ENCODE measurements around the gene SGCG.

DNA sequence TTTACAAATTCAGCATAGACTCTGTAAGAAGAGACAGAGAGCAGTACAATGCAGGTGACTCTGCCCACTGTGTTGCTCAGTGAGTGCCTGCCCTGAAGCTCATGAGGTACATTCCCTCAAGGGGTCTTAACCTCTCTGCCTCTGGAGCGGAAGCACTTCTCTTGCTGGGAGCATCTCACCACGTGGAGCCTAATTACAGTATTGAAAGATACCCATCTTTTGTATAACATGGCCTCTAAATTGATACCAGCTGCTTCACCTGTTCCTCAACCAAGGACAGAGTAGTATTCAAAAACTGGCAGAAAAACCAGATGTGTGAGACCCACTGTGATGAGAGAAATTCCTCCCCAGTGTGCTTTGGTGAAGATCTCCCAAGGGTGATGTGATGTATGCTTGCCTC is 175.6 kb downstream of the SGCG start:
- TF ChIP-seq, protein P1, sequence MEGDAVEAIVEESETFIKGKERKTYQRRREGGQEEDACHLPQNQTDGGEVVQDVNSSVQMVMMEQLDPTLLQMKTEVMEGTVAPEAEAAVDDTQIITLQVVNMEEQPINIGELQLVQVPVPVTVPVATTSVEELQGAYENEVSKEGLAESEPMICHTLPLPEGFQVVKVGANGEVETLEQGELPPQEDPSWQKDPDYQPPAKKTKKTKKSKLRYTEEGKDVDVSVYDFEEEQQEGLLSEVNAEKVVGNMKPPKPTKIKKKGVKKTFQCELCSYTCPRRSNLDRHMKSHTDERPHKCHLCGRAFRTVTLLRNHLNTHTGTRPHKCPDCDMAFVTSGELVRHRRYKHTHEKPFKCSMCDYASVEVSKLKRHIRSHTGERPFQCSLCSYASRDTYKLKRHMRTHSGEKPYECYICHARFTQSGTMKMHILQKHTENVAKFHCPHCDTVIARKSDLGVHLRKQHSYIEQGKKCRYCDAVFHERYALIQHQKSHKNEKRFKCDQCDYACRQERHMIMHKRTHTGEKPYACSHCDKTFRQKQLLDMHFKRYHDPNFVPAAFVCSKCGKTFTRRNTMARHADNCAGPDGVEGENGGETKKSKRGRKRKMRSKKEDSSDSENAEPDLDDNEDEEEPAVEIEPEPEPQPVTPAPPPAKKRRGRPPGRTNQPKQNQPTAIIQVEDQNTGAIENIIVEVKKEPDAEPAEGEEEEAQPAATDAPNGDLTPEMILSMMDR (IDR thresholded peaks at IDR 0.05; ENCODE audit: low read depth, low read length): no peak
- no peak for TF ChIP-seq POLR2A (IDR thresholded peaks at IDR 0.05; ENCODE audit: extremely low read depth, insufficient read length)
